ENCODE data around the gene GATM. TPM values are rescaled to one million over a fixed set of nuclear protein-coding genes. Genes with fewer than 3 reads are reported as not detected.

GATM gene
- total and polyA plus RNA-seq, 10 donors: 19.3 to 69.4 (median 37.6) TPM

- DNase-seq: no peak
- Histone ChIP-seq H3K36me3 (no peaks in the 10 kb centered on the region), H3K27me3 (replicated peaks in 1 of 7) (no peaks in the 10 kb centered on the region), H3K4me3 (no peak overlapping the region), H3K9me3 (no peaks in the 10 kb centered on the region), H3K27ac (no peak overlapping the region), H3K4me1 (peaks cover 0 to 23% (median 7%) of the 10 kb centered on the region in 6 donors)
- intact Hi-C loops (cut with DNase I; ENCODE audit: low total_unique reads): no loop called here
- TF ChIP-seq CTCF (IDR thresholded peaks at IDR 0.05 in 8 of 11, conservative IDR thresholded peaks at IDR 0.05 in 3 of 11): no peak
- no peak for TF ChIP-seq POLR2A (IDR thresholded peaks at IDR 0.05)
- no peak for TF ChIP-seq POLR2AphosphoS5 (IDR thresholded peaks at IDR 0.05)
Measured at GRCh38 chr15:45389351-45389750, 11.0 kb upstream of the GATM start.

GRCh38 chr15:45387380-45388007 lies 9.2 kb upstream of the GATM start:
- Histone ChIP-seq H3K27me3 (replicated peaks in 1 of 7) (no peaks in the 10 kb centered on the region), H3K4me1 (peaks cover 0 to 17% (median 3%) of the 10 kb centered on the region in 6 donors), H3K9me3 (no peaks in the 10 kb centered on the region), H3K36me3 (no peaks in the 10 kb centered on the region), H3K4me3 (no peak overlapping the region), H3K27ac (peak overlapping the region in 3 of 8 donors; percentile 1 to 10 (median 4))
- no peak for DNase-seq
- TF ChIP-seq POLR2AphosphoS5 (IDR thresholded peaks at IDR 0.05) (no peak), POLR2A (IDR thresholded peaks at IDR 0.05) (no peak), CTCF (IDR thresholded peaks at IDR 0.05 in 8 of 11, conservative IDR thresholded peaks at IDR 0.05 in 3 of 11) (no peak)
- intact Hi-C loops (cut with DNase I; ENCODE audit: low total_unique reads): no loop called here
- 45 to 89% (median 72%) methylated on average over 1 of the region's 1 CpG for WGBS, 5 donors

- H3K9me3 ChIP-seq: no peaks in the 10 kb centered on the region
- 74 to 93% (median 87%) methylated on average over 1 of the region's 1 CpG for WGBS, 5 donors
- no peaks in the 10 kb centered on the region for H3K36me3 ChIP-seq
- TF ChIP-seq POLR2AphosphoS5 (IDR thresholded peaks at IDR 0.05): no peak
- TF ChIP-seq POLR2A (IDR thresholded peaks at IDR 0.05): no peak
- no peak for TF ChIP-seq CTCF (IDR thresholded peaks at IDR 0.05 in 8 of 11, conservative IDR thresholded peaks at IDR 0.05 in 3 of 11)
- no peak for DNase-seq
- H3K4me3 ChIP-seq: no peak overlapping the region
- H3K4me1 ChIP-seq: peaks cover 0 to 12% (median 0%) of the 10 kb centered on the region in 6 donors
- H3K27ac ChIP-seq: peak overlapping the region in 6 of 8 donors; percentile 1 to 43 (median 11)
- intact Hi-C loops (cut with DNase I; ENCODE audit: low total_unique reads): no loop called here
- H3K27me3 ChIP-seq (replicated peaks in 1 of 7): no peaks in the 10 kb centered on the region
Measured at GRCh38 chr15:45386974-45387373, 8.6 kb upstream of the GATM start.

GRCh38 chr15:45386420-45386819 lies 8.1 kb upstream of the GATM start:
- Histone ChIP-seq H3K36me3 (no peaks in the 10 kb centered on the region), H3K27ac (peak overlapping the region in 5 of 8 donors; percentile 9 to 43 (median 12)), H3K4me1 (peaks cover 0 to 6% (median 0%) of the 10 kb centered on the region in 6 donors), H3K27me3 (replicated peaks in 1 of 7) (no peaks in the 10 kb centered on the region), H3K9me3 (no peaks in the 10 kb centered on the region), H3K4me3 (no peak overlapping the region)
- TF ChIP-seq CTCF (IDR thresholded peaks at IDR 0.05 in 8 of 11, conservative IDR thresholded peaks at IDR 0.05 in 3 of 11): no peak
- peak in 1 of 3 donors; percentile 10 for TF ChIP-seq POLR2AphosphoS5 (IDR thresholded peaks at IDR 0.05)
- no peak for DNase-seq
- 62 to 75% (median 70%) methylated on average over 5 of the region's 5 CpGs for WGBS, 5 donors
- intact Hi-C loops (cut with DNase I; ENCODE audit: low total_unique reads): no loop called here
